Effector memory CD8-positive, alpha-beta T cell (primary cell): ENCODE data around the gene ASIC3.
A peak's percentile ranks its signal among the peaks of the same experiment; 100 is the strongest.
"Not testable (repeated sequence)": the region's sequence is repeated elsewhere in the genome, so short reads cannot be mapped to it uniquely, and the experiment has no call there.

ENCODE experiments used
- ATAC-seq: fragments of 150-1000 bp; cut with Tn5 transposase; replicated peaks from 2 replicates; pipeline ENCODE4 v1.10.0; 2021; ENCODE audit warnings: mild to moderate bottlenecking, moderate library complexity
- DNase-seq, 3 experiments: peaks; one replicate each; pipeline ENCODE4 v3.0.0; 2021
- H3K27ac Mint-ChIP-seq, 2 donors: one replicate each; pipeline ENCODE4 v1.8.0; 2022; ENCODE audit warnings: mild to moderate bottlenecking in 2 of 2, mixed read lengths in 2 of 2, moderate library complexity in 2 of 2
- H3K27me3 Mint-ChIP-seq, 2 donors: one replicate each; pipeline ENCODE4 v1.8.0; 2022; ENCODE audit warnings: mixed read lengths in 2 of 2
- H3K36me3 Mint-ChIP-seq: one replicate; pipeline ENCODE4 v1.8.0; 2022; ENCODE audit warnings: mild to moderate bottlenecking, moderate library complexity, mixed read lengths; ENCODE audit not compliant: insufficient read depth
- H3K4me1 Mint-ChIP-seq, 2 donors: one replicate each; pipeline ENCODE4 v1.8.0; 2022; ENCODE audit warnings: low read depth in 2 of 2, mixed read lengths in 2 of 2
- H3K4me3 Mint-ChIP-seq, 2 donors: one replicate each; pipeline ENCODE4 v1.8.0; 2022; ENCODE audit warnings: mild to moderate bottlenecking in 2 of 2, mixed read lengths in 2 of 2, moderate library complexity in 2 of 2
- H3K9me3 Mint-ChIP-seq, 2 donors: one replicate each; pipeline ENCODE4 v1.8.0; 2022; ENCODE audit warnings: mixed read lengths in 2 of 2

Gene ASIC3

DNA sequence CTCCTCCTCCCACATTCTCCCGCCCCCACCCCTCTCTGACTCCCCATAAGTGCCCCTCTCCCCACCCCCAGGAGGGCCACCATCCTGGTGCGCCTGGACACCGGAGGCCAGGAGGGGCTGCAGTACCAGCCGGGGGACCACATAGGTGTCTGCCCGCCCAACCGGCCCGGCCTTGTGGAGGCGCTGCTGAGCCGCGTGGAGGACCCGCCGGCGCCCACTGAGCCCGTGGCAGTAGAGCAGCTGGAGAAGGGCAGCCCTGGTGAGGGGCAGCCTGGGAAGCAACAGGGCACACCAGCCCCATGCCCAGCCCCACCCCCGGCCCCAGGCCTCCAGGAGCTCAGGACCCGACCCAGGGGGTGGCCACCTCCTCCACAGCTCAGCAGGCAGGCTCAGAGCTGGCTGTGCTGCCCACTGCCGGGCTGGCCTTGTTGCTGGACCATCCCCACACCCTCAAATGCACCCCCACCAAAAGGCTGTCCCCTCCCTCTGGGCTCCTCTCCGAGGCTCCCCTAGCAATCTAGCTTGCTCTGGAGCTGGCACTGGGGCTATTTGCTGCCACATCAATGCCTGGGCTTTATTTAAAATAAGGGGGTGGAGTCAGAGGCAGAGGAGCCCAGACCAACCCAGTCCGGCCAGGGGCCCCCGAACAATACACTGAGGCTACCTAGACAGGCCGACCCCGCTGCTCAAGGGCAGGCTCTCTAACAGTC, 38.8 kb upstream of the ASIC3 start:
- no peak for ATAC-seq
- H3K27me3 Mint-ChIP-seq = no peaks in the 10 kb centered on the region
- H3K36me3 Mint-ChIP-seq = peaks cover 24% of the 10 kb centered on the region
- H3K27ac Mint-ChIP-seq = peak overlapping the region; percentile 82 to 97
- H3K4me3 Mint-ChIP-seq = peak overlapping the region in 1 of 2 donors; percentile 75
- no peaks in the 10 kb centered on the region for H3K9me3 Mint-ChIP-seq
- peaks cover 42 to 46% of the 10 kb centered on the region in 2 donors for H3K4me1 Mint-ChIP-seq
- DNase-seq = no peak

DNA sequence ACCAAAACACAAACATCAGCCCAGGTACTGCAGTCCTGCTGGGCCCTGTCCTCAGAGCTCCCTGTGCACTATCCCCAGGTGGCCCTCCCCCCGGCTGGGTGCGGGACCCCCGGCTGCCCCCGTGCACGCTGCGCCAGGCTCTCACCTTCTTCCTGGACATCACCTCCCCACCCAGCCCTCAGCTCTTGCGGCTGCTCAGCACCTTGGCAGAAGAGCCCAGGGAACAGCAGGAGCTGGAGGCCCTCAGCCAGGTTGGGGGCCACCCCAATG, 38.4 kb upstream of the ASIC3 start:
- peak overlapping the region in 1 of 2 donors; percentile 97 for H3K27ac Mint-ChIP-seq
- no peak for DNase-seq
- H3K4me3 Mint-ChIP-seq = peak overlapping the region; percentile 55 to 65
- no peaks in the 10 kb centered on the region for H3K27me3 Mint-ChIP-seq
- H3K9me3 Mint-ChIP-seq = no peaks in the 10 kb centered on the region
- no peak for ATAC-seq
- H3K36me3 Mint-ChIP-seq = peaks cover 29% of the 10 kb centered on the region
- peaks cover 47% of the 10 kb centered on the region in 2 donors for H3K4me1 Mint-ChIP-seq

DNA sequence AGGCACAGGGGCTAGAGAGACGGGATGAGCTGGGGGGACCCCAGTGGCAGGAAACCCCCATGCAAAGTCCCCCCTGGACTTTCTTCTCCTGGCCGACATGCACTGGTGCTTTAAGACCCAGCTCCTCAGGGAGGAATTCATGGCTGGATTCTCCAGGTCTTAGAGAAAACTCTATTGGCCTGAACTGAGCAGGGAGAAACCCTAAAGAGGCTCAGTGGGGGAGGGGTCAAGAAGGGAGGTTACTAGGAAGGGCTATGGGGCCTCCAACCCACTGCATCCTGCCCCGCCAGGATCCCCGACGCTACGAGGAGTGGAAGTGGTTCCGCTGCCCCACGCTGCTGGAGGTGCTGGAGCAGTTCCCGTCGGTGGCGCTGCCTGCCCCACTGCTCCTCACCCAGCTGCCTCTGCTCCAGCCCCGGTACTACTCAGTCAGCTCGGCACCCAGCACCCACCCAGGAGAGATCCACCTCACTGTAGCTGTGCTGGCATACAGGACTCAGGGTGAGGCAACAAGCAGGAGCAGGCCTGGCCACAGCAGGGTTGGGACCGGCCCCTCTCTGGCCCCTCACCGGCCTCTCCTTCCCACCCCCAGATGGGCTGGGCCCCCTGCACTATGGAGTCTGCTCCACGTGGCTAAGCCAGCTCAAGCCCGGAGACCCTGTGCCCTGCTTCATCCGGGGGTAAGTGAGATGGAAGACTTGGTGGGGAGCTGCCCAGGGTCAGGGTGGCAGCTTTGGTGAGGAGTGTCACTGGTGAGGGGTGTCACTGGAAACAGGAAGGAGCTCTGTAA, 37.8 kb upstream of the ASIC3 start:
- Mint-ChIP-seq H3K4me1 (peaks cover 51 to 53% of the 10 kb centered on the region in 2 donors), H3K4me3 (peak overlapping the region; percentile 55 to 65), H3K27ac (peak overlapping the region; percentile 97 to 98), H3K36me3 (peaks cover 30% of the 10 kb centered on the region), H3K9me3 (no peaks in the 10 kb centered on the region), H3K27me3 (no peaks in the 10 kb centered on the region)
- DNase-seq (peak in 2 of 3 experiments; percentile 29 to 34), ATAC-seq (peak; percentile 16)

DNA sequence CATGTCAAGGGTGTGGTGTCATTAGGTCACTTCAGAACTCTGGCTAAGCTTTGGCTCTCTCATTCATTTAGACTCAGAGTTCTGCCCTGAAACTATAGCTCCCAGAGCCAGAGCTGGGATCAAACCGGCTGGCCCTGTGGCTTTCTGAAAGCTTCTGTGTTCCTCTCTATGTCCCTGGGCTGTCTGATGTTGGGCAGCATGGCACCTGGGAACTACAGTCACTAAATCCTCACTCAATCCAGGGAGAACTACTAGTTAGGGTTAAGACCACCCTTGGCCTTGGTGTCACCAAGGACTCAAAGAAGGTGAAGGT, 37.3 kb upstream of the ASIC3 start:
- Mint-ChIP-seq H3K4me3 (peak overlapping the region; percentile 55 to 65), H3K4me1 (peaks cover 53 to 55% of the 10 kb centered on the region in 2 donors), H3K27me3 (no peaks in the 10 kb centered on the region), H3K9me3 (no peaks in the 10 kb centered on the region), H3K36me3 (peaks cover 30% of the 10 kb centered on the region), H3K27ac (peak overlapping the region; percentile 97 to 98)
- DNase-seq (no peak), ATAC-seq (no peak)

DNA sequence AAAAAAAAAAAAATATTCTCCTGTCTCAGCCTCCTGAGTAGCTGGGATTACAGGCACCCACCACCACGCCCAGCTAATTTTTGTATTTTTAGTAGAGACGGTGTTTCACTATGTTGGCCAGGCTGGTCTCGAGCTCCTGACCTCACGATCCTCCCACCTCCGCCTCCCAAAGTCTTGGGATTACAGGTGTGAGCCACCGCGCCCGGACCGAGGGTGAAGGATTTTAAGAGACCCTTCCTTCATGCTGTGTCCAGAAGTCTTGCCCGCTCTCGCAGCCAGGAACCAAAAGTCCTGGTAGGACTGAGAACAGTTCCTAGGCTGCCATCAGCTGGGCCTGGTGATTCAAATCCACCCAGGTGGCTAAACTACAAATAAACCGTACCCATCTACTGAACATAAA, 36.7 kb upstream of the ASIC3 start:
- Mint-ChIP-seq H3K27ac (peak overlapping the region; percentile 97 to 98), H3K4me3 (peak overlapping the region; percentile 26 to 46), H3K36me3 (peaks cover 33% of the 10 kb centered on the region), H3K4me1 (peaks cover 55% of the 10 kb centered on the region in 2 donors)
- not testable (repeated sequence) for H3K9me3 Mint-ChIP-seq, ATAC-seq, H3K27me3 Mint-ChIP-seq, DNase-seq

DNA sequence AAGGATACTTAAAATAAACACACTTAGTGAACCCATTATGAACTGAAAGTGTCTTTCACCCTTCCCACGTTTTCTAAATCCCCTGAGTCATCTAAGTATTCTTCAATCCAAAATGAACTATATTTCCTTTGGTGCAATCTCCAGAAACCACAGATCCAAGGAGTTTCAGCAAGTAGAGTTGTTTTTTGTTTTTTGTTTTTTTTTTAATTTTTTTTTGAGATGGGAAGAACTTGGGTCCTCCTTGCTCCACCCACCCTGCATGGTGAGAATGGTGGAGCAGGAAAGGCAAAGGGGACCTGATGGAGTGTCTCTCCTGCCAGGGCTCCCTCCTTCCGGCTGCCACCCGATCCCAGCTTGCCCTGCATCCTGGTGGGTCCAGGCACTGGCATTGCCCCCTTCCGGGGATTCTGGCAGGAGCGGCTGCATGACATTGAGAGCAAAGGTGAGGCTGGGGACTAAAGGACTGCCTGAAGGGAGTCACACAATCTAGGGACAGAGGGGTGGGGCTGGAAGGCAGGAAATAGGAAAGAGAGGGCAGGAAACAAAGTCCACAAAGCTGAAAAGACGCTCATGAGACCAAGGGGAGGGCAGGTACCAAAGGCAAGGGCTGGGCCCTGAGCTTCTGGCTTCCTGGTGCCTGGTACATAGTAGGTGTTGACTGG, 36.2 kb upstream of the ASIC3 start:
- peak overlapping the region; percentile 97 to 98 for H3K27ac Mint-ChIP-seq
- no peaks in the 10 kb centered on the region for H3K9me3 Mint-ChIP-seq
- H3K27me3 Mint-ChIP-seq = no peaks in the 10 kb centered on the region
- H3K4me3 Mint-ChIP-seq = peak overlapping the region; percentile 26 to 46
- H3K36me3 Mint-ChIP-seq = peaks cover 34% of the 10 kb centered on the region
- H3K4me1 Mint-ChIP-seq = peaks cover 54 to 56% of the 10 kb centered on the region in 2 donors
- no peak for DNase-seq
- no peak for ATAC-seq

DNA sequence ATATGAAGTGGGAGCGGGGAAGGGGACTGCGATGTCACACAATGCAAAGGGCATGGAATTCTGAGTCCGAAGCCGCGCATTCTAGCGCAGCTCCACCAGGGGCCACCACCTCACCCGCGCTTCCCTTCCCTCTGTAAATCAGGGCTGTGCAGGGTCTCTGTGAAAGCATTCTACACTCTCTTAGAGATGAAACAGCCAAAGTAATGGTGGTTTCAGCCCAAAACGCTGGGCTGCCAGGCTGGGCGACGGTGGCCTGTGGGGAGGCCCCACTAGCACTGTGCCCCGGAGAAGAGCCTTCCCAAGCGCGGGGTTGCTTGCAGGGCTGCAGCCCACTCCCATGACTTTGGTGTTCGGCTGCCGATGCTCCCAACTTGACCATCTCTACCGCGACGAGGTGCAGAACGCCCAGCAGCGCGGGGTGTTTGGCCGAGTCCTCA, 35.4 kb upstream of the ASIC3 start:
- peaks cover 51 to 54% of the 10 kb centered on the region in 2 donors for H3K4me1 Mint-ChIP-seq
- H3K9me3 Mint-ChIP-seq = no peaks in the 10 kb centered on the region
- peaks cover 34% of the 10 kb centered on the region for H3K36me3 Mint-ChIP-seq
- ATAC-seq = no peak
- peak overlapping the region; percentile 97 to 98 for H3K27ac Mint-ChIP-seq
- peak overlapping the region; percentile 26 to 46 for H3K4me3 Mint-ChIP-seq
- no peak for DNase-seq
- peaks cover 0 to 2% of the 10 kb centered on the region in 2 donors for H3K27me3 Mint-ChIP-seq

DNA sequence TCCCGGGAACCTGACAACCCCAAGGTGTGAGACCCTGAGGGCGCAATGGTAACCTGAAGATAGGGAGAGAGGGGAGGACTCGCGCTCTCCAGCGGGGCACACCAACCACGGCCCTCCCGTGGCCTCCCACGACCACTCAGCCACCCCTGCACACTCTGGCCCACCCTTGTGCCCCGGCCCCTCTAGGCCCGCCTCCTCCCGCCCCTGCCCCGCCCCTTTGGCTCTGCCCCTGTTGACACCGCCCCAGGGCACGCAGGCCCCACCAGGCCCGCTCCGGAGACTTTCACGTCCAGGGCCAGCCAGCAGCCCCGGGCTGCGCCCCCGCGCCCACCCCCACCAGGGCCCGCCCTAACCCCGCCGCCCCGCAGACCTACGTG, 35.0 kb upstream of the ASIC3 start:
- H3K9me3 Mint-ChIP-seq = no peaks in the 10 kb centered on the region
- peaks cover 38% of the 10 kb centered on the region for H3K36me3 Mint-ChIP-seq
- H3K4me3 Mint-ChIP-seq = peak overlapping the region; percentile 84 to 89
- ATAC-seq (no peak), DNase-seq (no peak)
- peak overlapping the region; percentile 97 to 98 for H3K27ac Mint-ChIP-seq
- H3K4me1 Mint-ChIP-seq = peaks cover 51 to 53% of the 10 kb centered on the region in 2 donors
- peaks cover 2 to 6% of the 10 kb centered on the region in 2 donors for H3K27me3 Mint-ChIP-seq

DNA sequence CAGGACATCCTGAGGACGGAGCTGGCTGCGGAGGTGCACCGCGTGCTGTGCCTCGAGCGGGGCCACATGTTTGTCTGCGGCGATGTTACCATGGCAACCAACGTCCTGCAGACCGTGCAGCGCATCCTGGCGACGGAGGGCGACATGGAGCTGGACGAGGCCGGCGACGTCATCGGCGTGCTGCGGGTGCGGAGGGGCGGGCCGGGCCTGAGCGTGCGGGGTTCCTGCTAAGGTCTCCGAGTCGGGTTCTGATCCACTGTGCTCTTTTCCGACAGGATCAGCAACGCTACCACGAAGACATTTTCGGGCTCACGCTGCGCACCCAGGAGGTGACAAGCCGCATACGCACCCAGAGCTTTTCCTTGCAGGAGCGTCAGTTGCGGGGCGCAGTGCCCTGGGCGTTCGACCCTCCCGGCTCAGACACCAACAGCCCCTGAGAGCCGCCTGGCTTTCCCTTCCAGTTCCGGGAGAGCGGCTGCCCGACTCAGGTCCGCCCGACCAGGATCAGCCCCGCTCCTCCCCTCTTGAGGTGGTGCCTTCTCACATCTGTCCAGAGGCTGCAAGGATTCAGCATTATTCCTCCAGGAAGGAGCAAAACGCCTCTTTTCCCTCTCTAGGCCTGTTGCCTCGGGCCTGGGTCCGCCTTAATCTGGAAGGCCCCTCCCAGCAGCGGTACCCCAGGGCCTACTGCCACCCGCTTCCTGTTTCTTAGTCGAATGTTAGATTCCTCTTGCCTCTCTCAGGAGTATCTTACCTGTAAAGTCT, 34.4 kb upstream of the ASIC3 start:
- H3K9me3 Mint-ChIP-seq = no peaks in the 10 kb centered on the region
- peaks cover 5 to 12% of the 10 kb centered on the region in 2 donors for H3K27me3 Mint-ChIP-seq
- H3K36me3 Mint-ChIP-seq = peaks cover 40% of the 10 kb centered on the region
- peak overlapping the region; percentile 97 to 98 for H3K27ac Mint-ChIP-seq
- H3K4me3 Mint-ChIP-seq = peak overlapping the region; percentile 84 to 89
- DNase-seq = peak; percentile 89 to 96 (median 95)
- H3K4me1 Mint-ChIP-seq = peaks cover 50 to 52% of the 10 kb centered on the region in 2 donors
- peak; percentile 75 for ATAC-seq

DNA sequence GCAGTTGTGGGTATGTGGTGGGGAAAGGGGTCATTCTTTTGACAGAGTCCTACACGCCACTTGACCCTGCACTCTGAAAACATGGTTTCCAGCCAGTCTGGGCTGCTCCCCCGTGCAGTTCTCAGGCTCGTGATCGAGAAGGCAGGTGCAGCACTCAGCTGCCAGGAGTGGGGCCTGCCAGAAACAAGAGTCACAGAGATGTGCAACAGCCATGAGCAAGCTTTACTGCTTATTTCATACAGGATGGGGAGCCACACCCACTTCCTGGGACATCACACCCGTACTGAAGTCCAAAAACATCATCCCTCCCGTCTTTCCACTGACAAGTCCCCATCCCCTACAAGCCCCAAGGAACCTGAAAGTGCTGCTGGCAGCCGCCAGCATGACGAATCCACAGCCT, 33.4 kb upstream of the ASIC3 start:
- peak overlapping the region; percentile 97 to 98 for H3K27ac Mint-ChIP-seq
- DNase-seq (no peak), ATAC-seq (no peak)
- H3K36me3 Mint-ChIP-seq = peaks cover 40% of the 10 kb centered on the region
- peaks cover 55 to 57% of the 10 kb centered on the region in 2 donors for H3K4me1 Mint-ChIP-seq
- H3K9me3 Mint-ChIP-seq = no peaks in the 10 kb centered on the region
- peaks cover 14 to 22% of the 10 kb centered on the region in 2 donors for H3K27me3 Mint-ChIP-seq
- peak overlapping the region; percentile 84 to 89 for H3K4me3 Mint-ChIP-seq

DNA sequence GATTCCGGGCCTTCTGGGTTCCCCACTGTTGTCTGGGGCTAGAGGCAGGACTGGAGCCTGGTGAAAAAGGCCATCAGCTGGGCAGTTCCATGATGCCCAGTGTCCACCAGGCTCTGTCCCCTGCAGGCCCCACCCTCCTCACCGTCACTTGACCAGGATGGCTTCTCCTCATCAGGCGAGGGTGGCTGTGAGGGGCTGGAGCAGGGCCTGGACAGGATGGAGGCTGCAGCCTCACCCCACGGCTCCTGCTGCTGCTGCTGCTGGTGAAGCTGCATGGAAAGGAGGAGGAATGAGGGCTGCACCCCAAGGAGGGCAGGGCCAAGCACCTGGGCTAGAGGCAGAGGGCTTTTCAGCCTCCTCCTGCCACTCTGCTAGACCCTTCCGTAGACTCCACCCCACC, 32.4 kb upstream of the ASIC3 start:
- Mint-ChIP-seq H3K4me1 (peaks cover 46 to 49% of the 10 kb centered on the region in 2 donors), H3K4me3 (no peak overlapping the region), H3K27ac (peak overlapping the region; percentile 97 to 98), H3K27me3 (peaks cover 24 to 32% of the 10 kb centered on the region in 2 donors), H3K9me3 (no peaks in the 10 kb centered on the region), H3K36me3 (peaks cover 37% of the 10 kb centered on the region)
- DNase-seq = no peak
- no peak for ATAC-seq

DNA sequence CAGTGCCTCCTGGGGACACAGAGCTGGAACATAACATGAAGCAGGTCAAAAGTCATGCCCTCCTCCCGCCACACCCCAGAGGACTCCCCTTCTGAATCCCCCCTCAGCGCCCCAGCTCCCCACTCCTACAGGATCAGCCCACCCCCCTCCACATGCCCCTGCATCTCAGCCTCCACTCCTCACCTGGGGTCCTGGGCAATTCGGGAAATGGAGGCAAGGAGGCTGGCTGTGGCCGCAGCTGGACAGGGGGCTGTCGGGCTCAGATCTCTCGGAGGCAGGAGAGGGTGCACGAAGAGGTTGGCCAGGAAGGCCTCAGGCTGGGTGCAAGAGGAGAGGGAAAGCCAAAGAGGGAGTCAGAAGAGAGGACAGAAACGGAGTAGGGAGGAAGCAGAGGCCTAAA, 31.8 kb upstream of the ASIC3 start:
- peaks cover 29 to 38% of the 10 kb centered on the region in 2 donors for H3K27me3 Mint-ChIP-seq
- H3K4me1 Mint-ChIP-seq = peaks cover 44 to 48% of the 10 kb centered on the region in 2 donors
- peaks cover 35% of the 10 kb centered on the region for H3K36me3 Mint-ChIP-seq
- no peak for DNase-seq
- no peaks in the 10 kb centered on the region for H3K9me3 Mint-ChIP-seq
- H3K27ac Mint-ChIP-seq = peak overlapping the region; percentile 61 to 77
- no peak overlapping the region for H3K4me3 Mint-ChIP-seq
- ATAC-seq = no peak

DNA sequence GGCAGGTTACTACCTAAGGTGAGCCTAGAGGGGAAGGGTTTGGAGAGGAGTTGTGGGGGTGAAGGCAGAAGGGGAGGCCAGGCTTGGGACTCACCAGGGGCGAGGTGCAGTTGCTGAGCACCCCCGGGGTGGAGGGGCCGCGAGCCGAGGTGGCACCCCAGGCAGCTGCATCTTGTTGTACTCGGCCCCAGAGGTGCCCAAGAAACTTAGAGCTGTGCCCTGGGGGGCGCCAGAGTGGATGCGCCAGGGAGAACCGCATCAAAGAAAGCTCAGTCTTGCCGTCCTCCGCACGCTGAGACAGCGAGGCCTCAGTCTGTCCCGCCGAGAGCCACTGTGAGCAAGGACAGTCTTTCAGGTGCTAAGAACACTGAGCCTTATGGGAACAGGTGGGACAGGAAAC, 31.4 kb upstream of the ASIC3 start:
- H3K27me3 Mint-ChIP-seq = peaks cover 33 to 42% of the 10 kb centered on the region in 2 donors
- no peak for ATAC-seq
- DNase-seq = no peak
- no peaks in the 10 kb centered on the region for H3K9me3 Mint-ChIP-seq
- peaks cover 31% of the 10 kb centered on the region for H3K36me3 Mint-ChIP-seq
- peak overlapping the region; percentile 61 to 77 for H3K27ac Mint-ChIP-seq
- H3K4me3 Mint-ChIP-seq = no peak overlapping the region
- H3K4me1 Mint-ChIP-seq = peaks cover 39 to 44% of the 10 kb centered on the region in 2 donors
